Memory B cell (primary cell): ENCODE data around the gene SNTG2.
"Not testable (repeated sequence)": the region's sequence is repeated elsewhere in the genome, so short reads cannot be mapped to it uniquely, and the experiment has no call there.

ENCODE experiments used
- ATAC-seq: fragments of 150-1000 bp; cut with Tn5 transposase; 2 replicates; pipeline ENCODE4 v1.10.0; 2021; ENCODE audit warnings: low read depth, mild to moderate bottlenecking, moderate library complexity
- DNase-seq, 2 donors: peaks; one replicate each; pipeline ENCODE4 v3.0.0; 2022; ENCODE audit warnings: low spot score in 2 of 2
- H3K27ac Mint-ChIP-seq: one replicate; pipeline ENCODE4 v1.8.0; 2022; ENCODE audit warnings: mild to moderate bottlenecking, moderate library complexity, mixed read lengths
- H3K27me3 Mint-ChIP-seq: one replicate; pipeline ENCODE4 v1.8.0; 2022; ENCODE audit warnings: mixed read lengths
- H3K36me3 Mint-ChIP-seq: one replicate; pipeline ENCODE4 v1.8.0; 2022; ENCODE audit warnings: mild to moderate bottlenecking, mixed read lengths
- H3K4me1 Mint-ChIP-seq: one replicate; pipeline ENCODE4 v1.8.0; 2022; ENCODE audit warnings: mixed read lengths
- H3K4me3 Mint-ChIP-seq: one replicate; pipeline ENCODE4 v1.8.0; 2022; ENCODE audit warnings: mild to moderate bottlenecking, moderate library complexity, mixed read lengths
- H3K9me3 Mint-ChIP-seq: one replicate; pipeline ENCODE4 v1.8.0; 2022; ENCODE audit warnings: mixed read lengths

The SNTG2 gene

DNA sequence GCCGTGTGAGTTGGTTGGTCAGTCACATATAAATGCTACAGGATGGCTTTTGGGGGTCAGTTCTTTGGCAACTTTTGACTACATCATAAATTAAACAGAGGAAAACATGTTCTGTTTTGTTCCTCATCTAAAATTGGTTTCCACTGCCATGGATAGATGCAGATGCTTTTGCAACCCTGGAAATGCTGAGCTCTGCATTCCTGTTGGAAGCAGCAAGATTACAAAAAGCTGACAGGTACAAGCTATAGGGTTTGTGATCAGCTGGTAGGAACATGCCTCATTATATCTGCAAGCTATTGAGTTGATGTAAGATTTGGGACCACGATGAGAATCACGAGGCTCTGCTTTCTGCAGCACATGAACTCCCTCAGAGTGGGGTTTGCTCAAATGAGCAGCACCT lies 255.2 kb downstream of the SNTG2 start:
- Mint-ChIP-seq H3K4me1 (no peaks in the 10 kb centered on the region), H3K36me3 (no peaks in the 10 kb centered on the region), H3K4me3 (no peak overlapping the region), H3K27ac (no peak overlapping the region), H3K9me3 (peaks cover 12% of the 10 kb centered on the region), H3K27me3 (no peaks in the 10 kb centered on the region)
- ATAC-seq (no peak), DNase-seq (no peak)

DNA sequence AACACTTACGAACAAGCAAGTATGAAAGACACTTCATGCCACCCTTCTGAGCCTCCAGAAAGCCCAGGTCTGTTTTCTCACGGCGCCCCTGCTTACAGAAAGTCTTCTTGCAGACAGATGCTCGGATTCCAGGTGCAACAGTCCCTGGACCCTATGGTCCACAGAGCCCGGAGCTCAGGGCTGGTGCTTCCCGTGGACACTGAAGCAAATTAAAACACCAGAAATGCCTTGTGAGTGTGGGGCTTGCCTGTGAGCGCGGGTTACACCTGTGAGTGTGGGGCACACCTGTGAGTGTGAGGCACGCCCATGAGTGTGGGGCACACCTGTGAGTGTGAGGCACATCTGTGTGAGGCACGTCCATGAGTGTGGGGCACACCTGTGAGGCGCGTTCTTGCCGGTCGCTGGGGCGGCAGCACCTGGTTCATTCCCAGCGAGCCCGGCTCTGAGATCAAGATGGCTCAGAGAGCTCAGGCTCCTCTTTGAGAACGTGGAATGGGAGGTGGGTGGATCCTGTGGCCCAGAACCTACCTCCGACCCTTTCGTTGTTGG lies 257.4 kb downstream of the SNTG2 start:
- Mint-ChIP-seq H3K4me1 (no peaks in the 10 kb centered on the region), H3K27me3 (no peaks in the 10 kb centered on the region), H3K4me3 (no peak overlapping the region), H3K36me3 (no peaks in the 10 kb centered on the region), H3K9me3 (peaks cover 4% of the 10 kb centered on the region), H3K27ac (no peak overlapping the region)
- DNase-seq (no peak), ATAC-seq (no peak)

DNA sequence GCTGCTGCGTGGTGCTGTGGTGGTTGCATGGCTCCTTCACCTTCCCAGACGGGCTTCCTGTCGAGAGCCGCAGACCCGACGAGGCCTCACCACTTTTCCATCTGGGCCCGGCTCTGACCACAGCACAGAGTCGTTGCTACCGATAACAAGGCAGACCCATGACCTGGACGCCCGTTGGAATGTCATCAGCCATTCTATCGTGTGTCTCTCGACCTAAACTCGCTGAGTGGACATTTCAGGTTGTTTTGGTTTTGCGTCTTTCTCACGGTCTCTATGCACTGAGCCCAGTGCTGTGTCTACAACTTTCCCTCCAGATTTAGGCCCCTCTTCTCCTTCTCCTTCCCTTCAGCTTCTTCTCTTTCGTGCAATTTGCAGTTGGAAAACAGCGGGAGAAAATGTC lies 257.9 kb downstream of the SNTG2 start:
- H3K4me3 Mint-ChIP-seq: no peak overlapping the region
- DNase-seq: no peak
- no peaks in the 10 kb centered on the region for H3K4me1 Mint-ChIP-seq
- no peak for ATAC-seq
- H3K27me3 Mint-ChIP-seq: no peaks in the 10 kb centered on the region
- no peaks in the 10 kb centered on the region for H3K36me3 Mint-ChIP-seq
- peaks cover 4% of the 10 kb centered on the region for H3K9me3 Mint-ChIP-seq
- no peak overlapping the region for H3K27ac Mint-ChIP-seq

GRCh38 chr2:1209246-1209645 lies 258.6 kb downstream of the SNTG2 start:
- no peaks in the 10 kb centered on the region for H3K27me3 Mint-ChIP-seq
- no peak overlapping the region for H3K27ac Mint-ChIP-seq
- H3K36me3 Mint-ChIP-seq: no peaks in the 10 kb centered on the region
- DNase-seq (no peak), ATAC-seq (no peak)
- H3K9me3 Mint-ChIP-seq: peaks cover 8% of the 10 kb centered on the region
- H3K4me1 Mint-ChIP-seq: no peaks in the 10 kb centered on the region
- H3K4me3 Mint-ChIP-seq: no peak overlapping the region

GRCh38 chr2:1209761-1210160 lies 259.1 kb downstream of the SNTG2 start:
- Mint-ChIP-seq H3K27me3 (no peaks in the 10 kb centered on the region), H3K27ac (no peak overlapping the region), H3K36me3 (no peaks in the 10 kb centered on the region), H3K9me3 (peaks cover 11% of the 10 kb centered on the region), H3K4me1 (no peaks in the 10 kb centered on the region), H3K4me3 (no peak overlapping the region)
- ATAC-seq (no peak), DNase-seq (no peak)

DNA sequence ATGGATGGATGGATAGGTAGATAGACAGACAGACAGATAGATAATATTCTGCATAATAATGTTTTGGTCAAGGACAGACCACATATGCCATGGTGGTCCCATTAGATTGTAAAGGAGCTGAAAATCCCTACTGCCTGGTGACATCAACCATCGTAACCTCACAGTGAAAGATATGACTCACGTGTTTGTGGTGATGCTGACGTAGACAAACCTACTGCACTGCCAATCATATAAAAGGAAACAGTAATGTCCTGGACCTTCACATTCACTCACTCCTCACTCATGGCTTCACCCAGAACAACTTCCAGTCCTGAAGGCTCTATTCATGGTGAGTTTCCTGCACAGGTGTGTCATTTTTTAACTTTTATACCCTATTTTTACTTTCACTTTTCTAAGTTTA lies 259.7 kb downstream of the SNTG2 start:
- no peaks in the 10 kb centered on the region for H3K36me3 Mint-ChIP-seq
- peaks cover 11% of the 10 kb centered on the region for H3K9me3 Mint-ChIP-seq
- no peak overlapping the region for H3K4me3 Mint-ChIP-seq
- no peaks in the 10 kb centered on the region for H3K4me1 Mint-ChIP-seq
- no peak overlapping the region for H3K27ac Mint-ChIP-seq
- ATAC-seq (no peak), DNase-seq (no peak)
- H3K27me3 Mint-ChIP-seq: no peaks in the 10 kb centered on the region

- Mint-ChIP-seq H3K4me3 (no peak overlapping the region), H3K27me3 (peaks cover 2% of the 10 kb centered on the region), H3K27ac (no peak overlapping the region), H3K9me3 (peaks cover 6% of the 10 kb centered on the region), H3K4me1 (no peaks in the 10 kb centered on the region), H3K36me3 (no peaks in the 10 kb centered on the region)
- ATAC-seq (no peak), DNase-seq (no peak)
These were observed 269.4 kb downstream of the SNTG2 start for GRCh38 chr2:1219901-1220573.

DNA sequence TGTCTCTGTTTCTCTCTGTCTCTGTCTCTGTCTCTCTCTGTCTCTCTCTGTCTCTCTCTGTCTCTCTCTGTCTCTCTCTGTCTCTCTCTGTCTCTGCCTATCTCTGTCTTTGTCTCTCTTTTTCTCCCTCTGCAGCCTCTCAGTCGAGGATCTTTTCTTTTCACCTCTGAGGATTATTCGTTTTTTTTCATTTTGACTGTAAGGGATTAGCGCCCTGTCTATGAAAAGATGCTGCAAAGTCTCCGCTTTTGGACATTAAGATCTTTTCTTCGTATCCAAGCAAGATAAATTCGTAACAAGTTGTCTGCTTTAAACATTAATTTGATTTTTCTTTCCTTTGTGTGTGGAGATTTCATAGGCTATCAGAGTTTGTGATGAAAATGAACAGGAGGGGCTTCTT lies 271.4 kb downstream of the SNTG2 start:
- Mint-ChIP-seq H3K9me3 (peaks cover 6% of the 10 kb centered on the region), H3K4me3 (no peak overlapping the region), H3K27me3 (peaks cover 2% of the 10 kb centered on the region), H3K36me3 (no peaks in the 10 kb centered on the region), H3K4me1 (no peaks in the 10 kb centered on the region), H3K27ac (no peak overlapping the region)
- DNase-seq: no peak
- no peak for ATAC-seq

DNA sequence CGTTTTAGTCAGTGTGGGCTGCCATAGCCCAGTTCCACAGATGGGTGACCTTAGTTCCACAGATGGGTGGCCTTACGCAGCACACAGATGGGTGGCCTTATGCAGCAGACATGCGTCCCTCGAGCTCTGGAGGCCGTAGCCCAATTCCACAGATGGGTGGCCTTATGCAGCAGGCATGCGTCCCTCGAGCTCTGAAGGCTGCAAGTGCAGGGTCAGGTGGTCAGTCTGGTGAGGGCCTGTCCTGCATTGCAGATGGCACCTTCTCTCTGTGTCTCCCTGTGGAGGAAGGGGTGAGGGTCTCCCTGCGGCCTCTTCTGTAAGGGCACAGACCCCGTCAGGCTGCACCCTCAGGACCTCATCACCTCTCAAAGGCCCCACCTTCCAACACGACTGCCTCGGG lies 273.1 kb downstream of the SNTG2 start:
- H3K9me3 Mint-ChIP-seq: peaks cover 6% of the 10 kb centered on the region

DNA sequence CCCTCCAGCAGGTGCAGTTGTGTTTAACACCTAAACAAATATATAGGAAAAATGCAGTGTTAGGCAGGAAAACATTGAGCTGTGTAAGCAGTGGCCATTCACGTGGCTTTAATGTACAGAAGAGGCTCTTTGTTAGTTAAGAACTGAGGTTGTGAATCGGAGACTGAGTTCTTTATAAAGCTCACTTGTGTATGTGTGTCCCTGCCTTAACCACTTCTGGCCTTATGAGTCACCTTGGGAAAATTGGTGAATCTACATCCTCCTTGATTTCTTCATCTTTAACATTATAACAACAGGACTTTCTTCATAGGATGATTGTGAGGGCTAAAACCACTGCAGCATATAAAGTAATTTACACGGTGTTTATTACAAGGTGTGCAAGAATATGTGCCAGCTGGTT lies 274.3 kb downstream of the SNTG2 start:
- H3K9me3 Mint-ChIP-seq: peaks cover 6% of the 10 kb centered on the region

More for the DNA sequence above, 273.1 kb downstream of the SNTG2 start:
- H3K27ac Mint-ChIP-seq: no peak overlapping the region
- DNase-seq (no peak), ATAC-seq (no peak)
- H3K4me3 Mint-ChIP-seq: no peak overlapping the region
- H3K4me1 Mint-ChIP-seq: no peaks in the 10 kb centered on the region
- no peaks in the 10 kb centered on the region for H3K27me3 Mint-ChIP-seq
- no peaks in the 10 kb centered on the region for H3K36me3 Mint-ChIP-seq

GRCh38 chr2:1226766-1227165 lies 276.1 kb downstream of the SNTG2 start:
- Mint-ChIP-seq H3K4me1 (no peaks in the 10 kb centered on the region), H3K27ac (no peak overlapping the region), H3K4me3 (no peak overlapping the region), H3K27me3 (no peaks in the 10 kb centered on the region), H3K36me3 (no peaks in the 10 kb centered on the region), H3K9me3 (peaks cover 4% of the 10 kb centered on the region)
- ATAC-seq (no peak), DNase-seq (no peak)

More for the DNA sequence above, 274.3 kb downstream of the SNTG2 start:
- ATAC-seq: no peak
- no peak for DNase-seq
- no peaks in the 10 kb centered on the region for H3K27me3 Mint-ChIP-seq
- H3K4me1 Mint-ChIP-seq: no peaks in the 10 kb centered on the region
- no peak overlapping the region for H3K4me3 Mint-ChIP-seq
- no peaks in the 10 kb centered on the region for H3K36me3 Mint-ChIP-seq
- H3K27ac Mint-ChIP-seq: no peak overlapping the region

GRCh38 chr2:1227274-1227900 lies 276.7 kb downstream of the SNTG2 start:
- no peaks in the 10 kb centered on the region for H3K9me3 Mint-ChIP-seq
- no peaks in the 10 kb centered on the region for H3K27me3 Mint-ChIP-seq
- H3K4me1 Mint-ChIP-seq: no peaks in the 10 kb centered on the region
- DNase-seq (no peak), ATAC-seq (no peak)
- no peak overlapping the region for H3K27ac Mint-ChIP-seq
- H3K36me3 Mint-ChIP-seq: no peaks in the 10 kb centered on the region
- no peak overlapping the region for H3K4me3 Mint-ChIP-seq

DNA sequence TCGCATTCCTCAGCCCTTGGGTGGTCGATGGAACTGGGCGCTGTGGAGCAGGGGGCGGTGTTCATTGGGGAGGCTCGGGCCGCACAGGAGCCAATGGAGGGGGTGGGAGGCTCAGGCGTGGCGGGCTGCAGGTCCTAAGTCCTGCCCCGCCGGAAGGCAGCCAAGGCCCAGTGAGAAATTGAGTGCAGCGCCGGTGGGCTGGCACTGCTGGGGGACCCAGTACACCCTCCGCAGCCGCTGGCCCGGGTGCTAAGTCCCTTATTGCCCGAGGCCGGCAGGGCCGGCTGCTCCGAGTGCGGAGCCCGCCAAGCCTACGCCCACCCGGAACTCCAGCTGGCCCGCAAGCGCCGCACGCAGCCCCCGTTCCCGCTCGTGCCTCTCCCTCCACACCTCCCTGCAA lies 278.9 kb downstream of the SNTG2 start:
- not testable (repeated sequence) for H3K36me3 Mint-ChIP-seq, ATAC-seq, H3K4me3 Mint-ChIP-seq, DNase-seq, H3K4me1 Mint-ChIP-seq, H3K9me3 Mint-ChIP-seq, H3K27ac Mint-ChIP-seq, H3K27me3 Mint-ChIP-seq

DNA sequence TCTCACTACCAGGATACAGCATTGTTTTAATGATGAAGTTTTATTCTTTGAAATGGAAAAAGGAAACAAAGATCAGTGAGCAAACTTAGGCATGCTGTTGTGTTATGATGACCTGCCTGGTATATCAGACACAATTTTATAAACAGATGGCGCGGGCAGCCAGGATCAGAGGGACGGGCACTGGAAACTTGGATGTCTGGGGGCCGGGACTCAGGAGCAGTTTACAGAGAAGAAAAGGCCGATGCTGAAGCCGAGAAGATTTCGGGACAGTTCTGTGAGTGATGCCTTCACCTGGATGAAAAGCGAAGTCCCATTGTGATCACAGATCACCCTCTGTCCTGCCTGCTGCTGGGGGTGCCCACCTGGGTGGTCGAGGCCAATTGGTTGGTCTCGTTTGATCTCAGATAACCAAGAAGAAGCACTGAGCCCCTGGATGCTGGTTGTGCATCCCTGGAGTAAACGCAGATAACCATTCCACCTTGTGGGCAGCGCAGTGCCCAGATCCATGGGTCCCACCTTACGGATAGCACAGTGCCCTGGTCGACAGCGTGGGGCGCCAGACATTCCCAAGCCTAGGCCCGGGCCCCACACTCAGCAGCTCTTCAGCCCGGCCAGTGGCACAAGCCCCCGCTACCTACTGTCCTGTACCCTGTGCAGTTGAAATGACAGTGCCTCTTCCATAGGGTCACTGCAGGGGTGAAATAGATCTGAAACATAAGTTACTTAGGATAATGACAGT lies 279.7 kb downstream of the SNTG2 start:
- Mint-ChIP-seq H3K27me3 (no peaks in the 10 kb centered on the region), H3K4me1 (no peaks in the 10 kb centered on the region), H3K27ac (no peak overlapping the region), H3K36me3 (no peaks in the 10 kb centered on the region), H3K4me3 (no peak overlapping the region), H3K9me3 (no peaks in the 10 kb centered on the region)
- ATAC-seq: no peak
- DNase-seq: no peak
